GM23338 (cell line): ENCODE measurements around the gene TDRD7. TPM values are rescaled to one million over a fixed set of nuclear protein-coding genes. Genes with fewer than 3 reads are reported as not detected.

Experiments
- ATAC-seq: fragments of 200-7000 bp; cut with Tn5 transposase; 3 replicates; pipeline ENCODE4 v1.9.1; 2020
- DNase-seq: peaks from one replicate; pipeline ENCODE4 v3.0.0-alpha.2; 2015; ENCODE audit warnings: low spot score
- H2AFZ ChIP-seq: fragments of 200-600 bp; sonication (generic); 2 replicates; pipeline ENCODE4 v1.8.0; 2016; ENCODE audit warnings: antibody characterized with exemption, mild to moderate bottlenecking, moderate library complexity
- H3F3A ChIP-seq: fragments of 200-600 bp; sonication (generic); replicated peaks from 2 replicates; pipeline ENCODE4 v1.8.0; 2017; ENCODE audit warnings: antibody characterized with exemption, mixed run types, low read depth
- H3K27ac ChIP-seq: fragments of 200-600 bp; sonication (generic); 2 replicates; pipeline ENCODE4 v1.6.1; 2016; ENCODE audit warnings: low read depth
- H3K27me3 ChIP-seq: fragments of 200-600 bp; sonication (generic); 2 replicates; pipeline ENCODE4 v1.8.0; 2016; ENCODE audit warnings: mild to moderate bottlenecking, mixed run types, moderate library complexity; ENCODE audit not compliant: insufficient read depth
- H3K36me3 ChIP-seq: fragments of 200-600 bp; sonication (generic); 2 replicates; pipeline ENCODE4 v1.8.0; 2016; ENCODE audit warnings: mild to moderate bottlenecking; ENCODE audit not compliant: insufficient read depth
- H3K4me1 ChIP-seq: fragments of 200-600 bp; sonication (generic); 2 replicates; pipeline ENCODE4 v1.8.0; 2016; ENCODE audit warnings: mild to moderate bottlenecking, moderate library complexity; ENCODE audit not compliant: insufficient read depth
- H3K4me2 ChIP-seq: fragments of 200-600 bp; sonication (generic); 2 replicates; pipeline ENCODE4 v1.7.1; 2017; ENCODE audit warnings: mixed run types
- H3K4me3 ChIP-seq: fragments of 200-600 bp; sonication (generic); 2 replicates; pipeline ENCODE4 v1.6.1; 2016; ENCODE audit warnings: mixed run types
- H3K79me2 ChIP-seq: fragments of 200-600 bp; sonication (generic); replicated peaks from 2 replicates; pipeline ENCODE4 v1.8.0; 2017; ENCODE audit warnings: mild to moderate bottlenecking; ENCODE audit not compliant: insufficient read depth
- H3K9me2 ChIP-seq: fragments of 200-600 bp; sonication (generic); 2 replicates; pipeline ENCODE4 v1.8.0; 2017; ENCODE audit not compliant: insufficient read depth
- H4K20me1 ChIP-seq: fragments of 200-600 bp; sonication (generic); replicated peaks from 2 replicates; pipeline ENCODE4 v1.8.0; 2017; ENCODE audit warnings: mild to moderate bottlenecking; ENCODE audit not compliant: insufficient read depth
- H3K27ac Mint-ChIP-seq: 2 replicates; pipeline ENCODE4 v1.8.0; 2020; ENCODE audit warnings: inconsistent platforms, mild to moderate bottlenecking, moderate library complexity, mixed read lengths
- H3K27me3 Mint-ChIP-seq: 3 replicates; pipeline ENCODE4 v1.8.0; 2022; ENCODE audit warnings: low read depth, mild to moderate bottlenecking, moderate library complexity, mixed read lengths, inconsistent platforms; ENCODE audit not compliant: insufficient read depth, poor library complexity
- H3K36me3 Mint-ChIP-seq: 3 replicates; pipeline ENCODE4 v1.8.0; 2021; ENCODE audit warnings: low read depth, mild to moderate bottlenecking, inconsistent platforms, moderate library complexity, mixed read lengths
- H3K4me1 Mint-ChIP-seq: 3 replicates; pipeline ENCODE4 v1.8.0; 2020; ENCODE audit warnings: mild to moderate bottlenecking, inconsistent platforms, mixed read lengths
- H3K4me3 Mint-ChIP-seq: 3 replicates; pipeline ENCODE4 v1.8.0; 2021; ENCODE audit warnings: moderate library complexity, mild to moderate bottlenecking, inconsistent platforms, mixed read lengths
- H3K9me3 Mint-ChIP-seq: 3 replicates; pipeline ENCODE4 v1.8.0; 2020; ENCODE audit warnings: moderate library complexity, mild to moderate bottlenecking, inconsistent platforms, mixed read lengths
- CREB1 ChIP-seq: fragments of 250-450 bp; sonication (Bioruptor Pico); IDR thresholded peaks from 2 replicates; pipeline ENCODE4 v1.5.0; 2020; ENCODE audit warnings: low read depth, mild to moderate bottlenecking, moderate library complexity
- EZH2 ChIP-seq: fragments of 200-600 bp; sonication (generic); IDR thresholded peaks from one replicate; pipeline ENCODE4 v1.8.0; 2017; ENCODE audit warnings: antibody characterized with exemption, mild to moderate bottlenecking, low read depth; ENCODE audit not compliant: unreplicated experiment
- EZH2phosphoT487 ChIP-seq: fragments of 200-600 bp; sonication (generic); IDR thresholded peaks from one replicate; pipeline ENCODE4 v1.8.1; 2018; ENCODE audit warnings: antibody characterized with exemption; ENCODE audit not compliant: unreplicated experiment
- JUNB ChIP-seq: IDR thresholded peaks from one replicate; pipeline ENCODE4 v1.6.1; 2016; ENCODE audit warnings: antibody characterized with exemption; ENCODE audit not compliant: unreplicated experiment
- NANOG ChIP-seq: IDR thresholded peaks from 2 replicates; pipeline ENCODE4 v1.6.1; 2016; ENCODE audit warnings: antibody characterized with exemption, borderline replicate concordance
- POLR2AphosphoS5 ChIP-seq: IDR thresholded peaks from 2 replicates; pipeline ENCODE4 v1.6.1; 2016; ENCODE audit warnings: antibody characterized with exemption, low read depth
- STAT1 ChIP-seq: IDR thresholded peaks from one replicate; pipeline ENCODE4 v1.6.1; 2016; ENCODE audit warnings: antibody characterized with exemption; ENCODE audit not compliant: unreplicated experiment
- ZNF114 ChIP-seq: fragments of 250-450 bp; sonication (Bioruptor Pico); IDR thresholded peaks from 2 replicates; pipeline ENCODE4 v1.5.0; 2020; ENCODE audit warnings: mild to moderate bottlenecking, moderate library complexity
- ZNF331 ChIP-seq: fragments of 250-450 bp; sonication (Bioruptor Pico); IDR thresholded peaks from 2 replicates; pipeline ENCODE4 v1.5.0; 2020; ENCODE audit warnings: low read depth, mild to moderate bottlenecking, moderate library complexity
- polyA plus RNA-seq: library from polyadenylated mRNA; unstranded; fragments of >200 nt; fragmentation: Nextera tagmentation; extraction: Ambion mirVana; gene quantifications from 2 replicates; pipeline ENCODE4 v1.2.1, GENCODE V29; 2016
- total RNA-seq: library from RNA; depleted of rRNA; stranded (reverse); fragments of >200 nt; shearing (Covaris generic); gene quantifications from 2 replicates; pipeline ENCODE4 v1.2.3, GENCODE V29; 2014
- TF ChIP-seq, protein P1 (sequence below): fragments of 250-450 bp; sonication (Bioruptor Pico); IDR thresholded peaks from 2 replicates; pipeline ENCODE4 v1.5.0; 2020; ENCODE audit warnings: mild to moderate bottlenecking, moderate library complexity
- TF ChIP-seq, protein P2 (sequence below): IDR thresholded peaks from one replicate; pipeline ENCODE4 v1.6.1; 2018; ENCODE audit warnings: antibody characterized with exemption; ENCODE audit not compliant: unreplicated experiment
- TF ChIP-seq, protein P3 (sequence below): IDR thresholded peaks from 2 replicates; pipeline ENCODE4 v1.6.1; 2016; ENCODE audit warnings: antibody characterized with exemption
- TF ChIP-seq, protein P4 (sequence below), 2 experiments: fragments of 200-600 bp in 1 of 2; sonication (generic) in 1 of 2; conservative IDR thresholded peaks; 2 replicates each; pipeline versions ENCODE4 v1.5.1 to v1.6.1; 2016 to 2017; ENCODE audit warnings: antibody characterized with exemption in 2 of 2, low read depth in 2 of 2, mild to moderate bottlenecking in 2 of 2, moderate library complexity in 1 of 2

TDRD7 gene
- total and polyA plus RNA-seq, 2 experiments from 2014 or later, result 1.7 to 3.1 TPM

DNA sequence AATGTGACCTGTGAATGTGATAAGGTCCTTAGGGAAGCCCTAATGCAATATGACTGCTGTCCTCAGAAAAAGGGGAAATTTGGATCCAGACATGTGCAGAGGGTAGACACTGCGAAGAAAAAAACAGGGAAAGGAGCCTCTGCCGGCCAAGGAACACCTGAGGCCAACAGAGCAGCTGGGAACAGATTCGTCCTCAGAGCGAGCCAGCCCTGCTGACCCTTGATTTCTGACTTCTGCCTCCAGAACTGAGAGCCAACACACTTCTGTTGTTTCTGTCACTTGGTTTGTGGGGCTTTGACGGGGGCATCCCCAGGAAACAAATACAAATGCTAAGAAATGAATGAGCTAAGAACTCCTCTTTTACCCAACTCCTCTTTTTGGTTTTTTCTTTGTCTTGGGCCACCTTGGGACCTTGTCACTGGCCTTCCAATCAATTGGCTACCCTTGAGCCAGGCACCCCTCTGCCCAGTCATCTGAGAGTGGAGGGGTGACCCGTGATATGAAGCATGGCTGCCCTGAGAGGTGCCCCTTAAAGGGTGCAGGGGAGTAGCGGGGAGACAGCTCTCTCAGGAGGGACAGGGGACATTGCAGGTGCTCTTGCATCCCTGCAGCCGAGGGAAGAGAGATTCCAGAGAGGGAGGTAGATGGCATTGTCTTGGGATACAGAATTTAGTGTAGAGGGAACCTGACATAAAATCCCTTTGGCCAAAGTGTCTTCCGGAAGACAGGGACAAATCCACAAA lies 106.4 kb downstream of the TDRD7 start:
- no peak for ATAC-seq
- Histone ChIP-seq H3K4me1 (no peaks in the 10 kb centered on the region), H3K79me2 (no peaks in the 10 kb centered on the region), H2AFZ (no peak overlapping the region), H3K9me2 (no peaks in the 10 kb centered on the region), H3K4me3 (no peak overlapping the region), H3K27me3 (no peaks in the 10 kb centered on the region), H3K27ac (no peak overlapping the region), H3F3A (no peaks in the 10 kb centered on the region), H3K36me3 (no peaks in the 10 kb centered on the region), H3K4me2 (no peak overlapping the region), H4K20me1 (no peaks in the 10 kb centered on the region)
- DNase-seq, result no peak
- Mint-ChIP-seq H3K4me3 (no peak overlapping the region), H3K27ac (no peak overlapping the region), H3K27me3 (peaks cover 17% of the 10 kb centered on the region), H3K4me1 (peaks cover 12% of the 10 kb centered on the region), H3K36me3 (no peaks in the 10 kb centered on the region), H3K9me3 (no peaks in the 10 kb centered on the region; the same call in 1 of the 3 replicates)
- TF ChIP-seq POLR2AphosphoS5, result no peak
- no peak for TF ChIP-seq NANOG
- no peak for TF ChIP-seq ZNF331 (CRISPR knock-in tag)
- no peak for TF ChIP-seq ZNF114 (CRISPR knock-in tag)
- TF ChIP-seq, protein P1, sequence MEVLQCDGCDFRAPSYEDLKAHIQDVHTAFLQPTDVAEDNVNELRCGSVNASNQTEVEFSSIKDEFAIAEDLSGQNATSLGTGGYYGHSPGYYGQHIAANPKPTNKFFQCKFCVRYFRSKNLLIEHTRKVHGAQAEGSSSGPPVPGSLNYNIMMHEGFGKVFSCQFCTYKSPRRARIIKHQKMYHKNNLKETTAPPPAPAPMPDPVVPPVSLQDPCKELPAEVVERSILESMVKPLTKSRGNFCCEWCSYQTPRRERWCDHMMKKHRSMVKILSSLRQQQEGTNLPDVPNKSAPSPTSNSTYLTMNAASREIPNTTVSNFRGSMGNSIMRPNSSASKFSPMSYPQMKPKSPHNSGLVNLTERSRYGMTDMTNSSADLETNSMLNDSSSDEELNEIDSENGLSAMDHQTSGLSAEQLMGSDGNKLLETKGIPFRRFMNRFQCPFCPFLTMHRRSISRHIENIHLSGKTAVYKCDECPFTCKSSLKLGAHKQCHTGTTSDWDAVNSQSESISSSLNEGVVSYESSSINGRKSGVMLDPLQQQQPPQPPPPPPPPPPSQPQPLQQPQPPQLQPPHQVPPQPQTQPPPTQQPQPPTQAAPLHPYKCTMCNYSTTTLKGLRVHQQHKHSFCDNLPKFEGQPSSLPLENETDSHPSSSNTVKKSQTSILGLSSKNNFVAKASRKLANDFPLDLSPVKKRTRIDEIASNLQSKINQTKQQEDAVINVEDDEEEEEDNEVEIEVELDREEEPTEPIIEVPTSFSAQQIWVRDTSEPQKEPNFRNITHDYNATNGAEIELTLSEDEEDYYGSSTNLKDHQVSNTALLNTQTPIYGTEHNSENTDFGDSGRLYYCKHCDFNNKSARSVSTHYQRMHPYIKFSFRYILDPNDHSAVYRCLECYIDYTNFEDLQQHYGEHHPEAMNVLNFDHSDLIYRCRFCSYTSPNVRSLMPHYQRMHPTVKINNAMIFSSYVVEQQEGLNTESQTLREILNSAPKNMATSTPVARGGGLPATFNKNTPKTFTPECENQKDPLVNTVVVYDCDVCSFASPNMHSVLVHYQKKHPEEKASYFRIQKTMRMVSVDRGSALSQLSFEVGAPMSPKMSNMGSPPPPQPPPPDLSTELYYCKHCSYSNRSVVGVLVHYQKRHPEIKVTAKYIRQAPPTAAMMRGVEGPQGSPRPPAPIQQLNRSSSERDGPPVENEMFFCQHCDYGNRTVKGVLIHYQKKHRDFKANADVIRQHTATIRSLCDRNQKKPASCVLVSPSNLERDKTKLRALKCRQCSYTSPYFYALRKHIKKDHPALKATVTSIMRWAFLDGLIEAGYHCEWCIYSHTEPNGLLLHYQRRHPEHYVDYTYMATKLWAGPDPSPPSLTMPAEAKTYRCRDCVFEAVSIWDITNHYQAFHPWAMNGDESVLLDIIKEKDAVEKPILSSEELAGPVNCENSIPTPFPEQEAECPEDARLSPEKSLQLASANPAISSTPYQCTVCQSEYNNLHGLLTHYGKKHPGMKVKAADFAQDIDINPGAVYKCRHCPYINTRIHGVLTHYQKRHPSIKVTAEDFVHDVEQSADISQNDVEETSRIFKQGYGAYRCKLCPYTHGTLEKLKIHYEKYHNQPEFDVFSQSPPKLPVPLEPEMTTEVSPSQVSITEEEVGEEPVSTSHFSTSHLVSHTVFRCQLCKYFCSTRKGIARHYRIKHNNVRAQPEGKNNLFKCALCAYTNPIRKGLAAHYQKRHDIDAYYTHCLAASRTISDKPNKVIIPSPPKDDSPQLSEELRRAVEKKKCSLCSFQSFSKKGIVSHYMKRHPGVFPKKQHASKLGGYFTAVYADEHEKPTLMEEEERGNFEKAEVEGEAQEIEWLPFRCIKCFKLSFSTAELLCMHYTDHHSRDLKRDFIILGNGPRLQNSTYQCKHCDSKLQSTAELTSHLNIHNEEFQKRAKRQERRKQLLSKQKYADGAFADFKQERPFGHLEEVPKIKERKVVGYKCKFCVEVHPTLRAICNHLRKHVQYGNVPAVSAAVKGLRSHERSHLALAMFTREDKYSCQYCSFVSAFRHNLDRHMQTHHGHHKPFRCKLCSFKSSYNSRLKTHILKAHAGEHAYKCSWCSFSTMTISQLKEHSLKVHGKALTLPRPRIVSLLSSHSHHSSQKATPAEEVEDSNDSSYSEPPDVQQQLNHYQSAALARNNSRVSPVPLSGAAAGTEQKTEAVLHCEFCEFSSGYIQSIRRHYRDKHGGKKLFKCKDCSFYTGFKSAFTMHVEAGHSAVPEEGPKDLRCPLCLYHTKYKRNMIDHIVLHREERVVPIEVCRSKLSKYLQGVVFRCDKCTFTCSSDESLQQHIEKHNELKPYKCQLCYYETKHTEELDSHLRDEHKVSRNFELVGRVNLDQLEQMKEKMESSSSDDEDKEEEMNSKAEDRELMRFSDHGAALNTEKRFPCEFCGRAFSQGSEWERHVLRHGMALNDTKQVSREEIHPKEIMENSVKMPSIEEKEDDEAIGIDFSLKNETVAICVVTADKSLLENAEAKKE (CRISPR knock-in tag), result no peak
- no peak for TF ChIP-seq CREB1 (CRISPR knock-in tag)
- TF ChIP-seq EZH2, result no peak
- TF ChIP-seq, protein P2, sequence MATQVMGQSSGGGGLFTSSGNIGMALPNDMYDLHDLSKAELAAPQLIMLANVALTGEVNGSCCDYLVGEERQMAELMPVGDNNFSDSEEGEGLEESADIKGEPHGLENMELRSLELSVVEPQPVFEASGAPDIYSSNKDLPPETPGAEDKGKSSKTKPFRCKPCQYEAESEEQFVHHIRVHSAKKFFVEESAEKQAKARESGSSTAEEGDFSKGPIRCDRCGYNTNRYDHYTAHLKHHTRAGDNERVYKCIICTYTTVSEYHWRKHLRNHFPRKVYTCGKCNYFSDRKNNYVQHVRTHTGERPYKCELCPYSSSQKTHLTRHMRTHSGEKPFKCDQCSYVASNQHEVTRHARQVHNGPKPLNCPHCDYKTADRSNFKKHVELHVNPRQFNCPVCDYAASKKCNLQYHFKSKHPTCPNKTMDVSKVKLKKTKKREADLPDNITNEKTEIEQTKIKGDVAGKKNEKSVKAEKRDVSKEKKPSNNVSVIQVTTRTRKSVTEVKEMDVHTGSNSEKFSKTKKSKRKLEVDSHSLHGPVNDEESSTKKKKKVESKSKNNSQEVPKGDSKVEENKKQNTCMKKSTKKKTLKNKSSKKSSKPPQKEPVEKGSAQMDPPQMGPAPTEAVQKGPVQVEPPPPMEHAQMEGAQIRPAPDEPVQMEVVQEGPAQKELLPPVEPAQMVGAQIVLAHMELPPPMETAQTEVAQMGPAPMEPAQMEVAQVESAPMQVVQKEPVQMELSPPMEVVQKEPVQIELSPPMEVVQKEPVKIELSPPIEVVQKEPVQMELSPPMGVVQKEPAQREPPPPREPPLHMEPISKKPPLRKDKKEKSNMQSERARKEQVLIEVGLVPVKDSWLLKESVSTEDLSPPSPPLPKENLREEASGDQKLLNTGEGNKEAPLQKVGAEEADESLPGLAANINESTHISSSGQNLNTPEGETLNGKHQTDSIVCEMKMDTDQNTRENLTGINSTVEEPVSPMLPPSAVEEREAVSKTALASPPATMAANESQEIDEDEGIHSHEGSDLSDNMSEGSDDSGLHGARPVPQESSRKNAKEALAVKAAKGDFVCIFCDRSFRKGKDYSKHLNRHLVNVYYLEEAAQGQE, result no peak
- no peak for TF ChIP-seq STAT1
- TF ChIP-seq, protein P3, sequence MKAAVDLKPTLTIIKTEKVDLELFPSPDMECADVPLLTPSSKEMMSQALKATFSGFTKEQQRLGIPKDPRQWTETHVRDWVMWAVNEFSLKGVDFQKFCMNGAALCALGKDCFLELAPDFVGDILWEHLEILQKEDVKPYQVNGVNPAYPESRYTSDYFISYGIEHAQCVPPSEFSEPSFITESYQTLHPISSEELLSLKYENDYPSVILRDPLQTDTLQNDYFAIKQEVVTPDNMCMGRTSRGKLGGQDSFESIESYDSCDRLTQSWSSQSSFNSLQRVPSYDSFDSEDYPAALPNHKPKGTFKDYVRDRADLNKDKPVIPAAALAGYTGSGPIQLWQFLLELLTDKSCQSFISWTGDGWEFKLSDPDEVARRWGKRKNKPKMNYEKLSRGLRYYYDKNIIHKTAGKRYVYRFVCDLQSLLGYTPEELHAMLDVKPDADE, result no peak
- no peak for TF ChIP-seq JUNB
- TF ChIP-seq EZH2phosphoT487, result no peak
- TF ChIP-seq, protein P4, sequence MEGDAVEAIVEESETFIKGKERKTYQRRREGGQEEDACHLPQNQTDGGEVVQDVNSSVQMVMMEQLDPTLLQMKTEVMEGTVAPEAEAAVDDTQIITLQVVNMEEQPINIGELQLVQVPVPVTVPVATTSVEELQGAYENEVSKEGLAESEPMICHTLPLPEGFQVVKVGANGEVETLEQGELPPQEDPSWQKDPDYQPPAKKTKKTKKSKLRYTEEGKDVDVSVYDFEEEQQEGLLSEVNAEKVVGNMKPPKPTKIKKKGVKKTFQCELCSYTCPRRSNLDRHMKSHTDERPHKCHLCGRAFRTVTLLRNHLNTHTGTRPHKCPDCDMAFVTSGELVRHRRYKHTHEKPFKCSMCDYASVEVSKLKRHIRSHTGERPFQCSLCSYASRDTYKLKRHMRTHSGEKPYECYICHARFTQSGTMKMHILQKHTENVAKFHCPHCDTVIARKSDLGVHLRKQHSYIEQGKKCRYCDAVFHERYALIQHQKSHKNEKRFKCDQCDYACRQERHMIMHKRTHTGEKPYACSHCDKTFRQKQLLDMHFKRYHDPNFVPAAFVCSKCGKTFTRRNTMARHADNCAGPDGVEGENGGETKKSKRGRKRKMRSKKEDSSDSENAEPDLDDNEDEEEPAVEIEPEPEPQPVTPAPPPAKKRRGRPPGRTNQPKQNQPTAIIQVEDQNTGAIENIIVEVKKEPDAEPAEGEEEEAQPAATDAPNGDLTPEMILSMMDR (conservative IDR thresholded peaks at IDR 0.05; ENCODE audit: low read depth in 2 of 2), result no peak
